Activated effector memory CD4-positive, alpha-beta T cell treated with anti-CD3 and anti-CD28 coated beads, Interleukin-2, amount 50 U/mL, for 16 hours (primary cell): ENCODE measurements around the gene AKIRIN1.
"Not testable (repeated sequence)": the region's sequence is repeated elsewhere in the genome, so short reads cannot be mapped to it uniquely, and the experiment has no call there.

Source experiments
- DNase-seq: peaks from one replicate; pipeline ENCODE4 v3.0.0-alpha.2; 2020

Gene AKIRIN1

GRCh38 chr1:38997034-38997900, 6.2 kb downstream of the AKIRIN1 start:
- no peak for DNase-seq

GRCh38 chr1:38997901-38998190, 6.8 kb downstream of the AKIRIN1 start:
- no peak for DNase-seq

GRCh38 chr1:39001516-39002421, 10.7 kb downstream of the AKIRIN1 start:
- no peak for DNase-seq

GRCh38 chr1:39003281-39003680, 12.2 kb downstream of the AKIRIN1 start:
- no peak for DNase-seq

- DNase-seq = no peak
Measured at GRCh38 chr1:39003794-39004193, 12.7 kb downstream of the AKIRIN1 start.

- DNase-seq = no peak
Measured at GRCh38 chr1:39006287-39006686, 15.2 kb downstream of the AKIRIN1 start.

- DNase-seq = no peak
Measured at GRCh38 chr1:39006726-39007645, 15.9 kb downstream of the AKIRIN1 start.

GRCh38 chr1:39014956-39015355, 23.9 kb downstream of the AKIRIN1 start:
- not testable (repeated sequence) for DNase-seq

- DNase-seq = no peak
Measured at GRCh38 chr1:39016604-39017171, 25.6 kb downstream of the AKIRIN1 start.

- no peak for DNase-seq
Measured at GRCh38 chr1:39017266-39017665, 26.2 kb downstream of the AKIRIN1 start.

GRCh38 chr1:39020494-39020893, 29.4 kb downstream of the AKIRIN1 start:
- not testable (repeated sequence) for DNase-seq

GRCh38 chr1:39021426-39021825, 30.4 kb downstream of the AKIRIN1 start:
- no peak for DNase-seq

- no peak for DNase-seq
Measured at GRCh38 chr1:39023140-39023539, 32.1 kb downstream of the AKIRIN1 start.

- DNase-seq = peak; percentile 93
Measured at GRCh38 chr1:39026051-39026865, 35.2 kb downstream of the AKIRIN1 start, which contains the start of gene NDUFS5. Gene NDUFS5 (plus strand): TSS chr1:39026350. CDS start chr1:39028725, 2,375 bp downstream.

GRCh38 chr1:39026866-39027507, 35.9 kb downstream of the AKIRIN1 start:
- DNase-seq = no peak

GRCh38 chr1:39034114-39034654, 43.1 kb downstream of the AKIRIN1 start:
- no peak for DNase-seq

GRCh38 chr1:39036678-39037077, 45.6 kb downstream of the AKIRIN1 start:
- no peak for DNase-seq

GRCh38 chr1:39043513-39043912, 52.4 kb downstream of the AKIRIN1 start:
- DNase-seq = no peak

- no peak for DNase-seq
Measured at GRCh38 chr1:39044762-39045161, 53.7 kb downstream of the AKIRIN1 start.

GRCh38 chr1:39045231-39045630, 54.2 kb downstream of the AKIRIN1 start:
- no peak for DNase-seq
